GM23338 (cell line): ENCODE results near the gene IRF2BP1. TPM values are rescaled to one million over a fixed set of nuclear protein-coding genes. Genes with fewer than 3 reads are reported as not detected.
A peak's percentile ranks its signal among the peaks of the same experiment; 100 is the strongest.

Experiments
- ATAC-seq: fragments of 200-7000 bp; cut with Tn5 transposase; 3 replicates; pipeline ENCODE4 v1.9.1; 2020
- DNase-seq: peaks from one replicate; pipeline ENCODE4 v3.0.0-alpha.2; 2015; ENCODE audit warnings: low spot score
- H2AFZ ChIP-seq: fragments of 200-600 bp; sonication (generic); 2 replicates; pipeline ENCODE4 v1.8.0; 2016; ENCODE audit warnings: antibody characterized with exemption, mild to moderate bottlenecking, moderate library complexity
- H3F3A ChIP-seq: fragments of 200-600 bp; sonication (generic); replicated peaks from 2 replicates; pipeline ENCODE4 v1.8.0; 2017; ENCODE audit warnings: antibody characterized with exemption, mixed run types, low read depth
- H3K27ac ChIP-seq: fragments of 200-600 bp; sonication (generic); 2 replicates; pipeline ENCODE4 v1.6.1; 2016; ENCODE audit warnings: low read depth
- H3K27me3 ChIP-seq: fragments of 200-600 bp; sonication (generic); 2 replicates; pipeline ENCODE4 v1.8.0; 2016; ENCODE audit warnings: mild to moderate bottlenecking, mixed run types, moderate library complexity; ENCODE audit not compliant: insufficient read depth
- H3K36me3 ChIP-seq: fragments of 200-600 bp; sonication (generic); 2 replicates; pipeline ENCODE4 v1.8.0; 2016; ENCODE audit warnings: mild to moderate bottlenecking; ENCODE audit not compliant: insufficient read depth
- H3K4me1 ChIP-seq: fragments of 200-600 bp; sonication (generic); 2 replicates; pipeline ENCODE4 v1.8.0; 2016; ENCODE audit warnings: mild to moderate bottlenecking, moderate library complexity; ENCODE audit not compliant: insufficient read depth
- H3K4me2 ChIP-seq: fragments of 200-600 bp; sonication (generic); 2 replicates; pipeline ENCODE4 v1.7.1; 2017; ENCODE audit warnings: mixed run types
- H3K4me3 ChIP-seq: fragments of 200-600 bp; sonication (generic); 2 replicates; pipeline ENCODE4 v1.6.1; 2016; ENCODE audit warnings: mixed run types
- H3K79me2 ChIP-seq: fragments of 200-600 bp; sonication (generic); replicated peaks from 2 replicates; pipeline ENCODE4 v1.8.0; 2017; ENCODE audit warnings: mild to moderate bottlenecking; ENCODE audit not compliant: insufficient read depth
- H3K9me2 ChIP-seq: fragments of 200-600 bp; sonication (generic); 2 replicates; pipeline ENCODE4 v1.8.0; 2017; ENCODE audit not compliant: insufficient read depth
- H4K20me1 ChIP-seq: fragments of 200-600 bp; sonication (generic); replicated peaks from 2 replicates; pipeline ENCODE4 v1.8.0; 2017; ENCODE audit warnings: mild to moderate bottlenecking; ENCODE audit not compliant: insufficient read depth
- H3K27ac Mint-ChIP-seq: 2 replicates; pipeline ENCODE4 v1.8.0; 2020; ENCODE audit warnings: inconsistent platforms, mild to moderate bottlenecking, moderate library complexity, mixed read lengths
- H3K27me3 Mint-ChIP-seq: 3 replicates; pipeline ENCODE4 v1.8.0; 2022; ENCODE audit warnings: low read depth, mild to moderate bottlenecking, moderate library complexity, mixed read lengths, inconsistent platforms; ENCODE audit not compliant: insufficient read depth, poor library complexity
- H3K36me3 Mint-ChIP-seq: 3 replicates; pipeline ENCODE4 v1.8.0; 2021; ENCODE audit warnings: low read depth, mild to moderate bottlenecking, inconsistent platforms, moderate library complexity, mixed read lengths
- H3K4me1 Mint-ChIP-seq: 3 replicates; pipeline ENCODE4 v1.8.0; 2020; ENCODE audit warnings: mild to moderate bottlenecking, inconsistent platforms, mixed read lengths
- H3K4me3 Mint-ChIP-seq: 3 replicates; pipeline ENCODE4 v1.8.0; 2021; ENCODE audit warnings: moderate library complexity, mild to moderate bottlenecking, inconsistent platforms, mixed read lengths
- H3K9me3 Mint-ChIP-seq: 3 replicates; pipeline ENCODE4 v1.8.0; 2020; ENCODE audit warnings: moderate library complexity, mild to moderate bottlenecking, inconsistent platforms, mixed read lengths
- CREB1 ChIP-seq: fragments of 250-450 bp; sonication (Bioruptor Pico); IDR thresholded peaks from 2 replicates; pipeline ENCODE4 v1.5.0; 2020; ENCODE audit warnings: low read depth, mild to moderate bottlenecking, moderate library complexity
- CTCF ChIP-seq, 2 experiments: fragments of 200-600 bp in 1 of 2; sonication (generic) in 1 of 2; conservative IDR thresholded peaks; 2 replicates each; pipeline versions ENCODE4 v1.5.1 to v1.6.1; 2016 to 2017; ENCODE audit warnings: antibody characterized with exemption in 2 of 2, low read depth in 2 of 2, mild to moderate bottlenecking in 2 of 2, moderate library complexity in 1 of 2
- EZH2 ChIP-seq: fragments of 200-600 bp; sonication (generic); IDR thresholded peaks from one replicate; pipeline ENCODE4 v1.8.0; 2017; ENCODE audit warnings: antibody characterized with exemption, mild to moderate bottlenecking, low read depth; ENCODE audit not compliant: unreplicated experiment
- EZH2phosphoT487 ChIP-seq: fragments of 200-600 bp; sonication (generic); IDR thresholded peaks from one replicate; pipeline ENCODE4 v1.8.1; 2018; ENCODE audit warnings: antibody characterized with exemption; ENCODE audit not compliant: unreplicated experiment
- JUNB ChIP-seq: IDR thresholded peaks from one replicate; pipeline ENCODE4 v1.6.1; 2016; ENCODE audit warnings: antibody characterized with exemption; ENCODE audit not compliant: unreplicated experiment
- POLR2AphosphoS5 ChIP-seq: IDR thresholded peaks from 2 replicates; pipeline ENCODE4 v1.6.1; 2016; ENCODE audit warnings: antibody characterized with exemption, low read depth
- REST ChIP-seq: IDR thresholded peaks from one replicate; pipeline ENCODE4 v1.6.1; 2018; ENCODE audit warnings: antibody characterized with exemption; ENCODE audit not compliant: unreplicated experiment
- STAT1 ChIP-seq: IDR thresholded peaks from one replicate; pipeline ENCODE4 v1.6.1; 2016; ENCODE audit warnings: antibody characterized with exemption; ENCODE audit not compliant: unreplicated experiment
- ZNF331 ChIP-seq: fragments of 250-450 bp; sonication (Bioruptor Pico); IDR thresholded peaks from 2 replicates; pipeline ENCODE4 v1.5.0; 2020; ENCODE audit warnings: low read depth, mild to moderate bottlenecking, moderate library complexity
- polyA plus RNA-seq: library from polyadenylated mRNA; unstranded; fragments of >200 nt; fragmentation: Nextera tagmentation; extraction: Ambion mirVana; gene quantifications from 2 replicates; pipeline ENCODE4 v1.2.1, GENCODE V29; 2016
- total RNA-seq: library from RNA; depleted of rRNA; stranded (reverse); fragments of >200 nt; shearing (Covaris generic); gene quantifications from 2 replicates; pipeline ENCODE4 v1.2.3, GENCODE V29; 2014

Gene IRF2BP1
- total and polyA plus RNA-seq, 2 experiments from 2014 or later, result 10.4 to 41.6 TPM

- 0 out of 2 replicates have a peak, but pooled peaks cover 5% of the 10 kb centered on the region for H3K79me2 ChIP-seq
- Mint-ChIP-seq H3K4me1 (peaks cover 33% of the 10 kb centered on the region), H3K36me3 (peaks cover 8% of the 10 kb centered on the region), H3K4me3 (peak overlapping the region; percentile 75), H3K27ac (peak overlapping the region; percentile 97; the same call in 1 of the 2 replicates), H3K9me3 (peaks cover 2% of the 10 kb centered on the region; the same call in 1 of the 3 replicates), H3K27me3 (peaks cover 29% of the 10 kb centered on the region)
- H3K4me1 ChIP-seq, result peaks cover 27% of the 10 kb centered on the region
- DNase-seq (no peak), ATAC-seq (no peak)
- no peaks in the 10 kb centered on the region for H3K9me2 ChIP-seq
- no peaks in the 10 kb centered on the region for H3K36me3 ChIP-seq
- no peak overlapping the region for H3K27ac ChIP-seq
- H3K27me3 ChIP-seq, result no peaks in the 10 kb centered on the region
- H3F3A ChIP-seq, result peaks cover 24% of the 10 kb centered on the region; the same call in 1 of the 2 replicates
- 0 out of 2 replicates have a peak, but pooled peaks cover 4% of the 10 kb centered on the region for H4K20me1 ChIP-seq
- TF ChIP-seq REST (no peak), CREB1 (no peak), EZH2phosphoT487 (no peak), EZH2 (no peak), STAT1 (no peak), ZNF331 (CRISPR knock-in tag) (no peak)
- no peak overlapping the region for H2AFZ ChIP-seq
- H3K4me3 ChIP-seq, result 0 out of 2 replicates have a peak overlapping the region, but pooled peaks have one; percentile 32
- peak overlapping the region; percentile 81; the same call in 1 of the 2 replicates for H3K4me2 ChIP-seq
Observed at GRCh38 chr19:45883586-45883880, 2.4 kb downstream of the IRF2BP1 start.

- Histone ChIP-seq H3F3A (peaks cover 23% of the 10 kb centered on the region; the same call in 1 of the 2 replicates), H3K4me1 (peaks cover 27% of the 10 kb centered on the region), H3K4me3 (peak overlapping the region; percentile 66), H3K27me3 (no peaks in the 10 kb centered on the region), H4K20me1 (0 out of 2 replicates have a peak, but pooled peaks cover 4% of the 10 kb centered on the region), H3K79me2 (0 out of 2 replicates have a peak, but pooled peaks cover 5% of the 10 kb centered on the region), H3K4me2 (peak overlapping the region; percentile 97), H3K9me2 (no peaks in the 10 kb centered on the region), H2AFZ (no peak overlapping the region), H3K36me3 (no peaks in the 10 kb centered on the region), H3K27ac (peak overlapping the region; percentile 98)
- Mint-ChIP-seq H3K27me3 (peaks cover 29% of the 10 kb centered on the region), H3K36me3 (peaks cover 8% of the 10 kb centered on the region), H3K27ac (peak overlapping the region; percentile 97), H3K4me3 (peak overlapping the region; percentile 75), H3K9me3 (peaks cover 2% of the 10 kb centered on the region; the same call in 1 of the 3 replicates), H3K4me1 (peaks cover 37% of the 10 kb centered on the region)
- peak; percentile 96 for DNase-seq
- ATAC-seq, result peak; percentile 44
- no peak for TF ChIP-seq JUNB
- TF ChIP-seq ZNF331 (CRISPR knock-in tag), result no peak
- peak; percentile 99 to 100 for TF ChIP-seq CTCF (conservative IDR thresholded peaks at IDR 0.05; ENCODE audit: low read depth in 2 of 2)
- no peak for TF ChIP-seq STAT1
- peak; percentile 66 for TF ChIP-seq POLR2AphosphoS5
Observed at GRCh38 chr19:45882652-45883585, 3.0 kb downstream of the IRF2BP1 start.
